Measurements from ENCODE around the gene MRPL18. TPM values are rescaled to one million over a fixed set of nuclear protein-coding genes. Genes with fewer than 3 reads are reported as not detected.

The MRPL18 gene
- total RNA-seq, 1 donor from 2014 or later, result 29.0 TPM

DNA sequence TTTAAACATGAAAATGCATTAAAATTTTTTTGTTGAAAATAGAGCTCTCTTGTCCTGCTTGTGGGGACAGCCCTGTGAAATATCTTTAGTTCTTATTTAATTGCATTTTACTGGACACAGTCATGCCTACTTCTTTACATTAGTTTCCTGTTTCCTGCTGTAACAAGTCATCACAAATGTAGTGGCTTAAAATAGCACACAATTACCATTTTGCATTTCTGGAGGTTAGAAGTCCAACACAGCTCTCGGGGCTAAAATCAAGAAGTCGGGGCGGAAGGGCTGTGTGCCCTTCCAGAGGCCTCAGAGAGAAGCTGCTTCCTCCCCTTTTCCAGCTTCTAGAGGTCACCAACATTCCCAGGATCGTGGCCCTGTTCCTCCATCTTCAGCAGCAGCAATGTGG is 39.3 kb downstream of the MRPL18 start:
- H3K36me3 Mint-ChIP-seq, result no peaks in the 10 kb centered on the region
- DNase-seq (ENCODE audit: low spot score in 2 of 2, unreplicated experiment in 2 of 2), result no peak
- no peaks in the 10 kb centered on the region for H3K27me3 Mint-ChIP-seq (ENCODE audit: low read depth)
- TF ChIP-seq, protein P1, sequence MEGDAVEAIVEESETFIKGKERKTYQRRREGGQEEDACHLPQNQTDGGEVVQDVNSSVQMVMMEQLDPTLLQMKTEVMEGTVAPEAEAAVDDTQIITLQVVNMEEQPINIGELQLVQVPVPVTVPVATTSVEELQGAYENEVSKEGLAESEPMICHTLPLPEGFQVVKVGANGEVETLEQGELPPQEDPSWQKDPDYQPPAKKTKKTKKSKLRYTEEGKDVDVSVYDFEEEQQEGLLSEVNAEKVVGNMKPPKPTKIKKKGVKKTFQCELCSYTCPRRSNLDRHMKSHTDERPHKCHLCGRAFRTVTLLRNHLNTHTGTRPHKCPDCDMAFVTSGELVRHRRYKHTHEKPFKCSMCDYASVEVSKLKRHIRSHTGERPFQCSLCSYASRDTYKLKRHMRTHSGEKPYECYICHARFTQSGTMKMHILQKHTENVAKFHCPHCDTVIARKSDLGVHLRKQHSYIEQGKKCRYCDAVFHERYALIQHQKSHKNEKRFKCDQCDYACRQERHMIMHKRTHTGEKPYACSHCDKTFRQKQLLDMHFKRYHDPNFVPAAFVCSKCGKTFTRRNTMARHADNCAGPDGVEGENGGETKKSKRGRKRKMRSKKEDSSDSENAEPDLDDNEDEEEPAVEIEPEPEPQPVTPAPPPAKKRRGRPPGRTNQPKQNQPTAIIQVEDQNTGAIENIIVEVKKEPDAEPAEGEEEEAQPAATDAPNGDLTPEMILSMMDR (IDR thresholded peaks at IDR 0.05; ENCODE audit: unreplicated experiment), result no peak
- no peaks in the 10 kb centered on the region for H3K9me3 Mint-ChIP-seq
- no peak overlapping the region for H3K27ac Mint-ChIP-seq
- H3K4me1 Mint-ChIP-seq, result peaks cover 11% of the 10 kb centered on the region
- no peak overlapping the region for H3K4me3 Mint-ChIP-seq

DNA sequence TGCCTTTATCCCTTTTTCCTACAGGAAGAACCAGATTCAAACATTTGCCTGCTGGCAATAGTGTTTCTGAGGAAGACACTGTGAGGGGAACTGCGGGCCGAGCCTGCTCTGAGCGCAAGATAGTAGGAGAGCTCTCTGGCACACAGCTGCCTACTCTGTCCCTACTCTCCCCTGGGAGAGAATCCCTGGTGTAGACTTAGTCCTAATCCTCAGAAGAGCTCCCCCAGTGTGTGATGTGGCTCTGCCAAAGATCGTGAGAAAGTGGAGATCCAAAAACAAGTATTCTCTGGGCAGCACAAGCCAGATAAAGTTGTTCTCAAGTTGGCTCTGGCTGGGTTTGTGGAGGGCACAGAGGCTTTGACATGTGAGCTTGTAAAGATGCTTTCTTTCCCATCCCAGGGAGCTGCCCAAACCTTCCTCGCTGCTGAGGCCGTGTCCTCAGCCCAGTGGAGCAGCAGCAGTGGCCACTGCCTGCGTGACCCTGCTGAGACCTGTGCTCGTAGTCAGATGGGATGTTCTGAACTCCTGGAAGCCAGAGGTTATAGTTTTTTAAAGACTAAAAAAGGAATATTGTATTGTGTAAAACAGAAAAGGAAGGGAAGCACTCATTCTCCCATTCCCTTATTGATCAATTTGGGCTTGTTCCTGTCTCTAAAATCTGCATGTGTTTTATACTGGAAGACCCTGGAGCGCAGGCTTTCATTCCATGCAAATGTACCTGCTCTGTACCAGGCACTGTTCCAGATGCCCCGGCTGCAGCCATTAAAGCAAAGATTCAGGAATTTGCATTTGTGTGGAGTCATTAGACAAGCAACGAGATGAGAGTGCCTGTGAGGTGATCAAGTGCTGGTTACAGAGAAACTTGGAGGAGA is 40.5 kb downstream of the MRPL18 start:
- no peak for DNase-seq (ENCODE audit: low spot score in 2 of 2, unreplicated experiment in 2 of 2)
- TF ChIP-seq, protein P1 (IDR thresholded peaks at IDR 0.05; ENCODE audit: unreplicated experiment), result no peak
- H3K27ac Mint-ChIP-seq, result no peak overlapping the region
- H3K36me3 Mint-ChIP-seq, result no peaks in the 10 kb centered on the region
- no peaks in the 10 kb centered on the region for H3K9me3 Mint-ChIP-seq
- no peak overlapping the region for H3K4me3 Mint-ChIP-seq
- H3K27me3 Mint-ChIP-seq (ENCODE audit: low read depth), result no peaks in the 10 kb centered on the region
- peaks cover 11% of the 10 kb centered on the region for H3K4me1 Mint-ChIP-seq

DNA sequence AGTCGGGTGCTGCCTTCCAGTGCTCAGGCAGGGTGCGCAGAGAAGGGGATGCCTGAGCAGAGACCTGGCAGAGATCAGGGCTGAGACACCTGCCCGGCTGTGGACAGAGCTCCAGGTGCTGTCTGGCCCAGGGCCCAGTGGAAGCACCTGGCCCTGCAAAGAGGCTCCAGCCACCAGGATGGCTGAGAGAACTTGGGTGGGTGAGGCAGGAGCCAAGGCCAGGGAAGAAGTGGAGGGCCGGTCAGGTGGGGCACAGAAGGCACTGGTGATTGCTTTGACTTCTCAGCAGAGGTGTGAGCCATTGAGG is 41.1 kb downstream of the MRPL18 start:
- peaks cover 11% of the 10 kb centered on the region for H3K4me1 Mint-ChIP-seq
- no peaks in the 10 kb centered on the region for H3K27me3 Mint-ChIP-seq (ENCODE audit: low read depth)
- H3K27ac Mint-ChIP-seq, result no peak overlapping the region
- TF ChIP-seq, protein P1 (IDR thresholded peaks at IDR 0.05; ENCODE audit: unreplicated experiment), result no peak
- no peaks in the 10 kb centered on the region for H3K36me3 Mint-ChIP-seq
- H3K4me3 Mint-ChIP-seq, result no peak overlapping the region
- DNase-seq (ENCODE audit: low spot score in 2 of 2, unreplicated experiment in 2 of 2), result no peak
- H3K9me3 Mint-ChIP-seq, result no peaks in the 10 kb centered on the region

DNA sequence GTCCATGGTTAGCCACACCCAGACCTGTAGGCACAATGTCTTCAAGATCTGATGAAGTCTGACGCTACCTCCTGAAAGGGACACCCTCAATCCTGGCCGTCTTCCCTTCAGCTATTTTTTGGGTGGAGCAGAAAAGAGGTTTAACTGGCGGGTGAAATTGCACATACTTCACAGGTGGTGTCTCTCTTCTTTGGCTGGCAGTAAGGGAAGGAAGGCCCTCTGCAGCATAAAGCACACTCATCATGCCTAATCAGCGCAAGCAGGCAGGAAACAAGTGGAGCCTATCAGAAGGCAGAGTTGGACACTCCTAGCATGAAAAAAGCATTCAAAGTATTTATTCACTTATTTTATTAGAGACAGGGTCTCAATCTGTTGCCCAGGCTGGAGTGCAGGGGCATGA is 42.7 kb downstream of the MRPL18 start:
- Mint-ChIP-seq H3K27ac (no peak overlapping the region), H3K4me3 (no peak overlapping the region), H3K27me3 (ENCODE audit: low read depth) (no peaks in the 10 kb centered on the region), H3K4me1 (peaks cover 10% of the 10 kb centered on the region), H3K36me3 (no peaks in the 10 kb centered on the region), H3K9me3 (no peaks in the 10 kb centered on the region)
- no peak for DNase-seq (ENCODE audit: low spot score in 2 of 2, unreplicated experiment in 2 of 2)
- TF ChIP-seq, protein P1 (IDR thresholded peaks at IDR 0.05; ENCODE audit: unreplicated experiment), result no peak

DNA sequence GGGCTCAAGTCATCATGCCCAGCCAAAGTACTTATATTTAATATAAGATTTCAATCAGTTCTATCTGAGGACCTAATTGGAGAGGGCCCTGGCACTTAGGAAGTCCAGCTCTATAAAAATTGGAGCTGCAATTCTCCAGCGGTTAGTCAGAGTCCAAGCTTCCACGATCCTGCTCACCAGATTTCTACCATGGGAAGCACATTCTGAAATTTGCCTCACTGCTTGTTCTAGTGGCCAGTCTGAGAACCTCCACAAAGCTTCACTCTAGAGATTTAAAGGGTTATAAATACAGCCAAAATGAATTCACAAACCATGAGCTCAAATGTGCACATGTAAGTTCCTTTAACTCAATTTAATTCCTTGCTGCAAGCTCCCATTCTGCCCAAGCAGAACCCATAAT is 43.3 kb downstream of the MRPL18 start:
- Mint-ChIP-seq H3K4me1 (peaks cover 5% of the 10 kb centered on the region), H3K9me3 (no peaks in the 10 kb centered on the region), H3K36me3 (no peaks in the 10 kb centered on the region), H3K27ac (no peak overlapping the region), H3K4me3 (no peak overlapping the region), H3K27me3 (ENCODE audit: low read depth) (no peaks in the 10 kb centered on the region)
- TF ChIP-seq, protein P1 (IDR thresholded peaks at IDR 0.05; ENCODE audit: unreplicated experiment), result no peak
- DNase-seq (ENCODE audit: low spot score in 2 of 2, unreplicated experiment in 2 of 2), result no peak

Measured in mesothelial cell of epicardium (in vitro differentiated cells).